ENCODE data around the gene KLC1. TPM values are rescaled to one million over a fixed set of nuclear protein-coding genes. Genes with fewer than 3 reads are reported as not detected.

Gene KLC1
- total and polyA plus RNA-seq, 2 of the 8 experiments (the other 6 are each of a cell fraction or from before 2014, with no cell fraction given) = 84.6 to 134 TPM

GRCh38 chr14:103702095-103702494, 73.1 kb downstream of the KLC1 start (continued):
- no peak for TF ChIP-seq CTCF (IDR thresholded peaks at IDR 0.05; ENCODE audit: control extremely low read depth in 1 of 3, insufficient read depth in 1 of 3, low read depth in 1 of 3, low read length in 3 of 3)
- TF ChIP-seq TCF12 (IDR thresholded peaks at IDR 0.05; ENCODE audit: low read depth, low read length) = no peak
- no peak for TF ChIP-seq MAFK (IDR thresholded peaks at IDR 0.05; ENCODE audit: low read depth, low read length)
- TF ChIP-seq RAD21 (IDR thresholded peaks at IDR 0.05 in 1 of 2, conservative IDR thresholded peaks at IDR 0.05 in 1 of 2; ENCODE audit: low read depth in 2 of 2, low read length in 2 of 2) = no peak
- TF ChIP-seq PHF8 (conservative IDR thresholded peaks at IDR 0.05; ENCODE audit: low read depth, low read length) = no peak
